HepG2 (cell line): ENCODE results near the gene MTHFD1L. TPM values are rescaled to one million over a fixed set of nuclear protein-coding genes. Genes with fewer than 3 reads are reported as not detected.

Experiments
- FLYWCH1 ChIP-seq: sonication (generic); formaldehyde crosslinking; IDR thresholded peaks from 2 replicates; pipeline ENCODE4 v1.8.1; 2023; ENCODE audit warnings: mild to moderate bottlenecking, missing genetic modification reagents
- FOXK1 ChIP-seq: sonication (generic); formaldehyde crosslinking; IDR thresholded peaks from 2 replicates; pipeline ENCODE4 v1.4.0; 2020; ENCODE audit warnings: low read depth, missing genetic modification reagents, borderline replicate concordance
- HCFC1 ChIP-seq: fragments of 150-350 bp; IDR thresholded peaks from 2 replicates; pipeline ENCODE4 v1.6.1; 2014; ENCODE audit warnings: low read depth, low read length
- HNF4A ChIP-seq: sonication (generic); formaldehyde crosslinking; IDR thresholded peaks from 2 replicates; pipeline ENCODE4 v1.4.0; 2020; ENCODE audit warnings: missing genetic modification reagents
- KAT7 ChIP-seq: IDR thresholded peaks from 2 replicates; pipeline ENCODE4 v1.6.1; 2018; ENCODE audit warnings: borderline replicate concordance, missing compliant biosample characterization
- KAT8 ChIP-seq: IDR thresholded peaks from 2 replicates; pipeline ENCODE4 v1.6.1; 2016; ENCODE audit warnings: missing genetic modification reagents, missing compliant biosample characterization
- KDM4B ChIP-seq: sonication (generic); formaldehyde crosslinking; IDR thresholded peaks from 2 replicates; pipeline ENCODE4 v1.4.0; 2020; ENCODE audit warnings: missing genetic modification reagents
- KLF9 ChIP-seq: IDR thresholded peaks from 2 replicates; pipeline ENCODE4 v1.6.1; 2016; ENCODE audit warnings: low read depth
- MIER3 ChIP-seq: IDR thresholded peaks from 2 replicates; pipeline ENCODE4 v1.6.1; 2016; ENCODE audit warnings: missing compliant biosample characterization, borderline replicate concordance
- MXI1 ChIP-seq: IDR thresholded peaks from 3 replicates; pipeline ENCODE4 v1.6.1; 2012; ENCODE audit warnings: low read depth, low read length, inconsistent platforms, borderline replicate concordance
- NFYC ChIP-seq: IDR thresholded peaks from 2 replicates; pipeline ENCODE4 v1.6.1; 2016; ENCODE audit warnings: missing genetic modification reagents, missing compliant biosample characterization
- SMARCC2 ChIP-seq: fragments of 450-650 bp; IDR thresholded peaks from 2 replicates; pipeline ENCODE4 v1.6.1; 2017; ENCODE audit warnings: antibody characterized with exemption, mild to moderate bottlenecking
- SMC3 ChIP-seq: IDR thresholded peaks from 2 replicates; pipeline ENCODE4 v1.6.1; 2011; ENCODE audit warnings: low read length, improper control_type of control experiment
- ZFAT ChIP-seq: sonication (generic); formaldehyde crosslinking; conservative IDR thresholded peaks from 2 replicates; pipeline ENCODE4 v1.8.1; 2023; ENCODE audit warnings: missing genetic modification reagents, inconsistent platforms
- ZNF225 ChIP-seq: sonication (generic); formaldehyde crosslinking; IDR thresholded peaks from 2 replicates; pipeline ENCODE4 v1.4.0; 2020; ENCODE audit warnings: mild to moderate bottlenecking, missing genetic modification reagents
- polyA plus RNA-seq, 8 experiments: library from polyadenylated mRNA; depleted of rRNA in 3 of 8; stranded (reverse) in 7 of 8; unstranded in 1 of 8; fragments of >200 nt; fragmentation: Illumina TruSeq in 4 of 8; extraction: Trizol in 4 of 8; gene quantifications; 2 replicates each; pipeline versions ENCODE4 v1.2.1 to v1.2.3, GENCODE V29; 2011 to 2016; ENCODE audit warnings: low read depth in 4 of 8, missing spikeins in 1 of 8, mixed read lengths in 1 of 8; ENCODE audit not compliant: insufficient read depth in 1 of 8
- total RNA-seq, 5 experiments: library from RNA; depleted of rRNA; stranded (reverse); fragments of >200 nt; fragmentation: Illumina TruSeq; extraction: Trizol; gene quantifications; 2 replicates each; pipeline ENCODE4 v1.2.3, GENCODE V29; 2016; ENCODE audit warnings: low read depth in 1 of 5
- TF ChIP-seq, protein P1 (sequence below): sonication (generic); formaldehyde crosslinking; IDR thresholded peaks from 2 replicates; pipeline ENCODE4 v1.4.0; 2020; ENCODE audit warnings: missing genetic modification reagents
- TF ChIP-seq, protein P2 (sequence below): sonication (generic); formaldehyde crosslinking; IDR thresholded peaks from 2 replicates; pipeline ENCODE4 v1.4.0; 2020; ENCODE audit warnings: missing genetic modification reagents
- TF ChIP-seq, protein P3 (sequence below): sonication (generic); formaldehyde crosslinking; IDR thresholded peaks from 2 replicates; pipeline ENCODE4 v1.4.0; 2020; ENCODE audit warnings: missing genetic modification reagents, borderline replicate concordance
- TF ChIP-seq, protein P4 (sequence below): sonication (generic); formaldehyde crosslinking; IDR thresholded peaks from 2 replicates; pipeline ENCODE4 v1.4.0; 2020; ENCODE audit warnings: missing genetic modification reagents

The MTHFD1L gene
- total and polyA plus RNA-seq, 2 of the 13 experiments (the other 11 are each of a cell fraction or from before 2014, with no cell fraction given): 24.0 to 39.6 TPM

DNA sequence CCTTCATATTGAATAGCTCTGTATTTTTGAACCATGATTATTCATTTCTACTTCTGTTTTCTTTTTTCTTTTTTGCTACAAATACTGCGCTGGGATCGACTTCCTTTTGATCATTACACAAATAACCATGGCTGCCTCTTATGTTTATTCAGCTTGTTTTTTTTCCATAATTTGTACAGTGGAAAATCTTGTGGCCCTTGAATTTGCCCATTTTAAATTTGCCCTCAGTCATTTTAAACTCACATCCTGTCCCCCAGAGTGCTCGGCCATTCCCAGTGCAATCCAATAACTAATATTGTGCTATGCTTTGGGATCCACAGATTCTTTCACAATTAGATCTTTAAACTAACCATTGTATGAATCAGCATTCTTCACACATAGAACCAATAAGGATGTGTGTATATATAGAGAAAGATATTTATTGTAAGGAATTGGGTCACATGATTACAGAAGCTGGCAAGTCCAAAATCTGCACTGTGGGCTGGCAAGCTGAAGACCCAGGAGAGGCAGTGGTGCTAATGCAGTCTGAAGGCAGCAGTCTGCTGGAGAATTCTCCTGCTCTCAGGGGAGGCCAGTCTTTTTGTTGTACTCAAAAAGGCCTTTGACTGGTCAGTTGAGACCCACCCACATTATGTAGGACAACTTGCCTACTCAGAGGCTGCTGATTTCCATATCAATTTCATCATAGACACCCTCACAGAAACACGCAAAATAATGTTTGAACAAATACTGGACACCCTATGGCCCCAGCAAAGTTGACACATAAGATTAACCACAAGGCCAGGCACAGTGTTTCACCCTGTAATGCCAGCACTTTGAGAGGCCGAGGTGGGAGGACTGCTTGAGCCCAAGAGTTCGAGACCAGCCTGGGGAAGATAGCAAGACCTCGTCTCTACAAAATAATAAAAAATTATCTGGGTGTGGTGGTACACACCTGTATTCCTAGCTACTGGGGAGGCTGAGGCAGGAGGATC lies 147.1 kb downstream of the MTHFD1L start (continued):
- TF ChIP-seq, protein P1, sequence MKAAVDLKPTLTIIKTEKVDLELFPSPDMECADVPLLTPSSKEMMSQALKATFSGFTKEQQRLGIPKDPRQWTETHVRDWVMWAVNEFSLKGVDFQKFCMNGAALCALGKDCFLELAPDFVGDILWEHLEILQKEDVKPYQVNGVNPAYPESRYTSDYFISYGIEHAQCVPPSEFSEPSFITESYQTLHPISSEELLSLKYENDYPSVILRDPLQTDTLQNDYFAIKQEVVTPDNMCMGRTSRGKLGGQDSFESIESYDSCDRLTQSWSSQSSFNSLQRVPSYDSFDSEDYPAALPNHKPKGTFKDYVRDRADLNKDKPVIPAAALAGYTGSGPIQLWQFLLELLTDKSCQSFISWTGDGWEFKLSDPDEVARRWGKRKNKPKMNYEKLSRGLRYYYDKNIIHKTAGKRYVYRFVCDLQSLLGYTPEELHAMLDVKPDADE: no peak
- TF ChIP-seq FOXK1 (no peak), KLF9 (CRISPR knock-in tag) (no peak), FLYWCH1 (no peak), KAT8 (no peak), KDM4B (CRISPR knock-in tag) (no peak), HCFC1 (no peak), NFYC (CRISPR knock-in tag) (no peak), KAT7 (CRISPR knock-in tag) (no peak), SMC3 (no peak; the same call in 1 of the 2 replicates), ZFAT (CRISPR knock-in tag) (no peak), MXI1 (no peak), ZNF225 (no peak), MIER3 (no peak), HNF4A (CRISPR knock-in tag) (peak; percentile 32), SMARCC2 (no peak)
- TF ChIP-seq, protein P2, sequence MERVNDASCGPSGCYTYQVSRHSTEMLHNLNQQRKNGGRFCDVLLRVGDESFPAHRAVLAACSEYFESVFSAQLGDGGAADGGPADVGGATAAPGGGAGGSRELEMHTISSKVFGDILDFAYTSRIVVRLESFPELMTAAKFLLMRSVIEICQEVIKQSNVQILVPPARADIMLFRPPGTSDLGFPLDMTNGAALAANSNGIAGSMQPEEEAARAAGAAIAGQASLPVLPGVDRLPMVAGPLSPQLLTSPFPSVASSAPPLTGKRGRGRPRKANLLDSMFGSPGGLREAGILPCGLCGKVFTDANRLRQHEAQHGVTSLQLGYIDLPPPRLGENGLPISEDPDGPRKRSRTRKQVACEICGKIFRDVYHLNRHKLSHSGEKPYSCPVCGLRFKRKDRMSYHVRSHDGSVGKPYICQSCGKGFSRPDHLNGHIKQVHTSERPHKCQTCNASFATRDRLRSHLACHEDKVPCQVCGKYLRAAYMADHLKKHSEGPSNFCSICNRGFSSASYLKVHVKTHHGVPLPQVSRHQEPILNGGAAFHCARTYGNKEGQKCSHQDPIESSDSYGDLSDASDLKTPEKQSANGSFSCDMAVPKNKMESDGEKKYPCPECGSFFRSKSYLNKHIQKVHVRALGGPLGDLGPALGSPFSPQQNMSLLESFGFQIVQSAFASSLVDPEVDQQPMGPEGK: peak; percentile 27; the same call in 1 of the 2 replicates
- TF ChIP-seq, protein P3, sequence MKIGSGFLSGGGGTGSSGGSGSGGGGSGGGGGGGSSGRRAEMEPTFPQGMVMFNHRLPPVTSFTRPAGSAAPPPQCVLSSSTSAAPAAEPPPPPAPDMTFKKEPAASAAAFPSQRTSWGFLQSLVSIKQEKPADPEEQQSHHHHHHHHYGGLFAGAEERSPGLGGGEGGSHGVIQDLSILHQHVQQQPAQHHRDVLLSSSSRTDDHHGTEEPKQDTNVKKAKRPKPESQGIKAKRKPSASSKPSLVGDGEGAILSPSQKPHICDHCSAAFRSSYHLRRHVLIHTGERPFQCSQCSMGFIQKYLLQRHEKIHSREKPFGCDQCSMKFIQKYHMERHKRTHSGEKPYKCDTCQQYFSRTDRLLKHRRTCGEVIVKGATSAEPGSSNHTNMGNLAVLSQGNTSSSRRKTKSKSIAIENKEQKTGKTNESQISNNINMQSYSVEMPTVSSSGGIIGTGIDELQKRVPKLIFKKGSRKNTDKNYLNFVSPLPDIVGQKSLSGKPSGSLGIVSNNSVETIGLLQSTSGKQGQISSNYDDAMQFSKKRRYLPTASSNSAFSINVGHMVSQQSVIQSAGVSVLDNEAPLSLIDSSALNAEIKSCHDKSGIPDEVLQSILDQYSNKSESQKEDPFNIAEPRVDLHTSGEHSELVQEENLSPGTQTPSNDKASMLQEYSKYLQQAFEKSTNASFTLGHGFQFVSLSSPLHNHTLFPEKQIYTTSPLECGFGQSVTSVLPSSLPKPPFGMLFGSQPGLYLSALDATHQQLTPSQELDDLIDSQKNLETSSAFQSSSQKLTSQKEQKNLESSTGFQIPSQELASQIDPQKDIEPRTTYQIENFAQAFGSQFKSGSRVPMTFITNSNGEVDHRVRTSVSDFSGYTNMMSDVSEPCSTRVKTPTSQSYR: no peak
- TF ChIP-seq, protein P4, sequence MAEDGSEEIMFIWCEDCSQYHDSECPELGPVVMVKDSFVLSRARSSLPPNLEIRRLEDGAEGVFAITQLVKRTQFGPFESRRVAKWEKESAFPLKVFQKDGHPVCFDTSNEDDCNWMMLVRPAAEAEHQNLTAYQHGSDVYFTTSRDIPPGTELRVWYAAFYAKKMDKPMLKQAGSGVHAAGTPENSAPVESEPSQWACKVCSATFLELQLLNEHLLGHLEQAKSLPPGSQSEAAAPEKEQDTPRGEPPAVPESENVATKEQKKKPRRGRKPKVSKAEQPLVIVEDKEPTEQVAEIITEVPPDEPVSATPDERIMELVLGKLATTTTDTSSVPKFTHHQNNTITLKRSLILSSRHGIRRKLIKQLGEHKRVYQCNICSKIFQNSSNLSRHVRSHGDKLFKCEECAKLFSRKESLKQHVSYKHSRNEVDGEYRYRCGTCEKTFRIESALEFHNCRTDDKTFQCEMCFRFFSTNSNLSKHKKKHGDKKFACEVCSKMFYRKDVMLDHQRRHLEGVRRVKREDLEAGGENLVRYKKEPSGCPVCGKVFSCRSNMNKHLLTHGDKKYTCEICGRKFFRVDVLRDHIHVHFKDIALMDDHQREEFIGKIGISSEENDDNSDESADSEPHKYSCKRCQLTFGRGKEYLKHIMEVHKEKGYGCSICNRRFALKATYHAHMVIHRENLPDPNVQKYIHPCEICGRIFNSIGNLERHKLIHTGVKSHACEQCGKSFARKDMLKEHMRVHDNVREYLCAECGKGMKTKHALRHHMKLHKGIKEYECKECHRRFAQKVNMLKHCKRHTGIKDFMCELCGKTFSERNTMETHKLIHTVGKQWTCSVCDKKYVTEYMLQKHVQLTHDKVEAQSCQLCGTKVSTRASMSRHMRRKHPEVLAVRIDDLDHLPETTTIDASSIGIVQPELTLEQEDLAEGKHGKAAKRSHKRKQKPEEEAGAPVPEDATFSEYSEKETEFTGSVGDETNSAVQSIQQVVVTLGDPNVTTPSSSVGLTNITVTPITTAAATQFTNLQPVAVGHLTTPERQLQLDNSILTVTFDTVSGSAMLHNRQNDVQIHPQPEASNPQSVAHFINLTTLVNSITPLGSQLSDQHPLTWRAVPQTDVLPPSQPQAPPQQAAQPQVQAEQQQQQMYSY (CRISPR knock-in tag): no peak
